ENCODE measurements around the gene ALKAL2. TPM values are rescaled to one million over a fixed set of nuclear protein-coding genes. Genes with fewer than 3 reads are reported as not detected.

The ALKAL2 gene
- polyA plus RNA-seq, 1 experiment = not detected

DNA sequence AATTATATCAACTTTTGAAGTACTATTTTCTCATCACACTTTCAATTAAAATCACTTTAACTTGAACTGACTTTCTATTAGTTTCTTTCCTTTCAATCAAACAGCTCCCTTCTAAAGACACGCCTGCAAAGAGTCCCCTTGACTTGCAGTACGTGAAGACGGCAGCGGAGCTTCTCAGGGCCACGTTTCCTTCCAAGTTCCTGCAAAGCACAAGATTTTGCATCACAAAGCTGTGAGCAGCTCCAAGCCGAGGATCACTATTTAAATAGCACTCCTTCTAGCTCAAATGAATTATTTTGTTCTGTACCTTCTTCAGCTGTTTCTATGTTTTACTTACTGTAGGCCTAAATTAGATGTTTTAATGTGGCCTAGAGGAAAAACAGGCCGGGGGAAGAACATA is 54.9 kb downstream of the ALKAL2 start:
- Histone ChIP-seq H3K27ac (ENCODE audit: low read depth, low read length) (no peak overlapping the region), H3K4me3 (ENCODE audit: low read depth, low read length) (no peak overlapping the region), H3K27me3 (ENCODE audit: control insufficient read depth, insufficient read depth, low read length) (no peaks in the 10 kb centered on the region), H3K9me3 (ENCODE audit: control insufficient read depth, insufficient read depth, low read length) (no peaks in the 10 kb centered on the region)
- TF ChIP-seq, protein P1, sequence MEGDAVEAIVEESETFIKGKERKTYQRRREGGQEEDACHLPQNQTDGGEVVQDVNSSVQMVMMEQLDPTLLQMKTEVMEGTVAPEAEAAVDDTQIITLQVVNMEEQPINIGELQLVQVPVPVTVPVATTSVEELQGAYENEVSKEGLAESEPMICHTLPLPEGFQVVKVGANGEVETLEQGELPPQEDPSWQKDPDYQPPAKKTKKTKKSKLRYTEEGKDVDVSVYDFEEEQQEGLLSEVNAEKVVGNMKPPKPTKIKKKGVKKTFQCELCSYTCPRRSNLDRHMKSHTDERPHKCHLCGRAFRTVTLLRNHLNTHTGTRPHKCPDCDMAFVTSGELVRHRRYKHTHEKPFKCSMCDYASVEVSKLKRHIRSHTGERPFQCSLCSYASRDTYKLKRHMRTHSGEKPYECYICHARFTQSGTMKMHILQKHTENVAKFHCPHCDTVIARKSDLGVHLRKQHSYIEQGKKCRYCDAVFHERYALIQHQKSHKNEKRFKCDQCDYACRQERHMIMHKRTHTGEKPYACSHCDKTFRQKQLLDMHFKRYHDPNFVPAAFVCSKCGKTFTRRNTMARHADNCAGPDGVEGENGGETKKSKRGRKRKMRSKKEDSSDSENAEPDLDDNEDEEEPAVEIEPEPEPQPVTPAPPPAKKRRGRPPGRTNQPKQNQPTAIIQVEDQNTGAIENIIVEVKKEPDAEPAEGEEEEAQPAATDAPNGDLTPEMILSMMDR (IDR thresholded peaks at IDR 0.05; ENCODE audit: low read depth, low read length) = no peak
- CTCF ChIA-PET = interaction anchor here (0.9 to 2.9 kb wide), 2 partner anchors 14 to 57 kb away, joined by 4 to 12 read pairs; no protein-coding TSS in a partner anchor
- no peak for DNase-seq (ENCODE audit: low read depth, low spot score)
- POLR2A ChIA-PET = no interaction called here

DNA sequence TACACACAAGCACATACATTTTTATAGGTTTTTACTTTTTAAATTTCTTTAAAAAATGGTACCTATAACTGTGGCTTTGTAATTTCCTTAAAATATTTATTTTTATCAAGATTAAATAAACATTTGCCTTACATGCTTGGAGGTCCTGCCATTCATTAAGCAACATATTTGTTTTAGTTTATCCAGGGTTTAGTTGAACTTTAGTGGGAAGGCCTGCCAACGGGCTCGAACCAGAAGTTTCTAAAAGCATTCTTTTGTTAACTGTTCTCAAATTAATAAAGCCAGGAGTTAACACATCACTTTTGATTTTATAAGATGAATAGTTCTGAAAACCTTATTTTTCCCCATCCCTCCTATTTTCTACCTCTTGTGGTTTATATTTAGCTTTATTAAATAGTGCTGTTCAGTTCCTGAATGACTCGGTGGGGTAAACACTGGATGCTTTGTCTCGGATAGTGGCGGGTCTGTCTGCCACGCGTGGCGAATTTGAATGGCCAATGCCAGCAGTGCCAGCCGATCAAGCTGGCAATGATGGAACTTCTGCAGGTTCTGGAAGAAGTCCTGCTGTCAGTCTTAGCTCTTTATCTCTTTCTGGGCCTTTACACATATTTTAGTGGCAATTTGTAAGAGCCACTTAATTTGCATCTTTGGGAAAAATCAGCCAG is 56.2 kb downstream of the ALKAL2 start:
- TF ChIP-seq, protein P1 (IDR thresholded peaks at IDR 0.05; ENCODE audit: low read depth, low read length) = no peak
- ChIA-PET CTCF (interaction anchor here (0.7 to 1.8 kb wide), 2 partner anchors 9 to 59 kb away, joined by 3 to 4 read pairs; no protein-coding TSS in a partner anchor), POLR2A (no interaction called here)
- H3K27ac ChIP-seq (ENCODE audit: low read depth, low read length) = no peak overlapping the region
- no peaks in the 10 kb centered on the region for H3K9me3 ChIP-seq (ENCODE audit: control insufficient read depth, insufficient read depth, low read length)
- DNase-seq (ENCODE audit: low read depth, low spot score) = no peak
- H3K27me3 ChIP-seq (ENCODE audit: control insufficient read depth, insufficient read depth, low read length) = no peaks in the 10 kb centered on the region
- H3K4me3 ChIP-seq (ENCODE audit: low read depth, low read length) = no peak overlapping the region

Other genes with a start within 250 kb of the ALKAL2 start
- not detected in 2 replicates for gene FAM110C, start 241.6 kb downstream of the ALKAL2 start, polyA plus RNA-seq (2011; rRNA removed)
- 23.4 and 27.6 TPM in 2 replicates for gene SH3YL1, start 24.1 kb downstream of the ALKAL2 start, polyA plus RNA-seq (2011; rRNA removed)
- 108 and 126 TPM in 2 replicates for gene ACP1, start 23.1 kb downstream of the ALKAL2 start, polyA plus RNA-seq (2011; rRNA removed)

Measured in AG04450 (cell line).